ENCODE results near the gene TIRAP.
A peak's percentile ranks its signal among the peaks of the same experiment; 100 is the strongest.
"Not testable (repeated sequence)": the region's sequence is repeated elsewhere in the genome, so short reads cannot be mapped to it uniquely, and the experiment has no call there.

Gene TIRAP

DNA sequence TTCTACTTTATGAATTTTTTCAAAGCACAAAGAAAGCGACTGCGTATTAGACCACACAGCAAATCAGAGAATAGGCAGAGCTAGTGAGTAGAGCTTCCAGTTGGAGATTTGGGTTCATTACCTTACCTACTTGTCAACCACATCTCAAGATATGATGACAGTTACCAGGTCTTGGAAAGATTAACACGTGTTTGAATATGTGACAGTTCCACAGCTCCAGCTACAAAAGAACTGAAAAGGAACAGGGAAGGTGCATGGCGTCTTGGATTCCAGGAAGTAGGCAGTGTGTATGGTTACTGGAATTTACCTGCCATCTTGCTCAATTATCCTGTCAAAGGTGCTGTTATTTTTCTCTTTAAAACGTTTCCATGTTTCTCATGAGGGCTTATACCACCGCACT is 5.3 kb downstream of the TIRAP start:
- DNase-seq: no peak

DNA sequence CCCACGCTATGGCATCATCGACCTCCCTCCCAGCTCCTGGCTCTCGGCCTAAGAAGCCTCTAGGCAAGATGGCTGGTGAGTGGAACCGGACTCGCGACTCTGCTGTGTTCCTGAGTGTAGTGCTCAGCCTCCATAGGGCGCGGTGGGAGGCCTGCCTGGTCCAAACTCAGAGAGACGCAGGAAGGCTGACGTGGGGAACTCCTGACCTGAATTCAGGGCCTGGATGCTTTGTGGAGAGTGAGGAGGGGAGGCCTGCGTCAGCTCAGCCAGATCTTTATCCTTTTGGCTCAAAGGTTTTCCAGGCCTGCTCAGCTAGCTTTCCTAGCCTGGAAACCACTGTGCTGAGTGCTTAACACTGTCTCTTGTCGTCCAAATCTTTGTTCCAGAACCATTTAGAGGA is 8.0 kb downstream of the TIRAP start:
- no peak for DNase-seq

GRCh38 chr11:126293726-126294125 is 10.8 kb downstream of the TIRAP start:
- no peak for DNase-seq

- no peak for DNase-seq
Measured at GRCh38 chr11:126297004-126297403, 14.1 kb downstream of the TIRAP start.

- DNase-seq: peak; percentile 76
Measured at GRCh38 chr11:126303623-126304456, 20.9 kb downstream of the TIRAP start, which contains the start of gene DCPS. Gene DCPS, plus strand, starts transcription at chr11:126304060. Its CDS starts 21 bp downstream, at chr11:126304081.

GRCh38 chr11:126304457-126305075 is 21.7 kb downstream of the TIRAP start:
- no peak for DNase-seq

DNA sequence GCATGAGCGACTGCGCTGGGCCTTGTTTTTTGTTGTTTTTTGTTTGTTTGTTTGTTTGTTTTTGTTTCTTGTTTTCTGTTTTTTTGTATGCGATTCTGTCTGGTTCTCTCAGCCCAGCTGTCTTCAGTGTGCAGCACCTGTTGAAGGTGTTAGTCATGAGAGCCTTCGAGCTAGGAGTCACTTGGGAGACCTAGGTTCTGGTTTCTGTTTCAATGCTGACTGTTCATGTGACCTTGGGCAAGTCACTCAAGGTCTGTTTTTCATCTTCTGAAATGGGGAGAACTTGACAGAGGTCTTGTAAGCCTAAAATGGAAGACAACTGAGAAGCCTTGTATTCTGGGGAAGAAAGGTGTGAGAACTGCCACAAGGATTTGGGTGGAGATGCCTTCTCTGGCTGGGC is 22.8 kb downstream of the TIRAP start:
- no peak for DNase-seq

DNA sequence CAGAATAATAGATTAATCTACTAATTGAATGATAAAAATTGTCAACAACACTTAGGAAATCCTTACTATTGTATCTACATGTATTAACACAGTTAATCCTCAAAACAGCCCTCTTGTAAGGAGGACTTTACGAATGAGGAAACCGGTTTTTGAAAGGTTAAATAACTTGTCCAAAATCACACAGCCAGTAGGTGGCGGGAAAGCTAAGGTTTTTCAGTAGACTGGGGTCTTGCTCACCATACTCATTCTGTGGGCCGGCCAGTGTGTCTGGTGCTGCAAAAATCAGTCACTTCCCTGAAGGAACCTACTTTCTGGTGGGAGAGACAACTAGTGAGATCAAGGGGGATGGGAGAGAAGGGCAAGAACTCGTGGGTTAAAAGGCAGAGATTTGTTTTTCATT is 24.8 kb downstream of the TIRAP start:
- no peak for DNase-seq

- DNase-seq: no peak
Measured at GRCh38 chr11:126308271-126308671, 25.4 kb downstream of the TIRAP start.

- not testable (repeated sequence) for DNase-seq
Measured at GRCh38 chr11:126308771-126309170, 25.9 kb downstream of the TIRAP start.

DNA sequence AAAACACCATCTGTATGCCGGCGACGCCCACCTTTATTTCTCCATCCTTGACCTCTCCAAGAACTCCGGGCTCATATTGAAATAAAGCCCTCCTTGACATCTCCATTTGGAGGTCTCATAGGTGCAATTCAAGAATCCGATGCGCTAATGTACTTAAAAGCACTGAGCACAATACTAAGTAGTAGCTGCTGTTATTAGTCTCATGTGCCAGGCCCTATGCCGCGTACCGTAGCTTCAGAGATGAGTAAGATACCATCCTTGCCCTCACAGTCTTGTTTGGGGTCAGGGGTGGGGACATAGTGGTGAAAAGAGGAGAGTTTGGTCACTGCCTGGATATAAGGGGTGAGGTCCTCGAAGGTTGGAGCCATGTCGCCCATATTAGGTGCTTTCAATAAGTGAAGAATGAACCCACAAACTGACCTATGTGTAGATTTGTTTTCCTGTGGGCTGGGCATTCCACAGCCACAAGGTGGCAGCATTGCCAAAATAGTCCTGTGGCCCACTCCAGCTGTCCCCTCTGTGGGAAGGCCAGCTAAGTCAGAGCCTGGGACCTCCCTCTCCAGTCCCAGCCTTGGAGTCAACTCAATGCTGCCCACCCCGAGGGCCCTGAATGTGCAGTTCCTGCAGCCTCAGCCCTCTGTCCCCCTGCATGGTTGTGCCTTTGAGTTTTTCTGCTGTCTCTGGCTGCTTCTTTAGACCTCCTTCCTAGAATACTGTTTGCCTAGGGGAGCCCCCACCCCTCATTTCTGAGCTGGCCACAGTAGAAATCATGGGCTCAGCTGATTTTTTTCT is 27.5 kb downstream of the TIRAP start:
- DNase-seq: no peak

- no peak for DNase-seq
Measured at GRCh38 chr11:126310992-126311310, 28.1 kb downstream of the TIRAP start.

- DNase-seq: no peak
Measured at GRCh38 chr11:126311401-126312291, 28.8 kb downstream of the TIRAP start.

DNA sequence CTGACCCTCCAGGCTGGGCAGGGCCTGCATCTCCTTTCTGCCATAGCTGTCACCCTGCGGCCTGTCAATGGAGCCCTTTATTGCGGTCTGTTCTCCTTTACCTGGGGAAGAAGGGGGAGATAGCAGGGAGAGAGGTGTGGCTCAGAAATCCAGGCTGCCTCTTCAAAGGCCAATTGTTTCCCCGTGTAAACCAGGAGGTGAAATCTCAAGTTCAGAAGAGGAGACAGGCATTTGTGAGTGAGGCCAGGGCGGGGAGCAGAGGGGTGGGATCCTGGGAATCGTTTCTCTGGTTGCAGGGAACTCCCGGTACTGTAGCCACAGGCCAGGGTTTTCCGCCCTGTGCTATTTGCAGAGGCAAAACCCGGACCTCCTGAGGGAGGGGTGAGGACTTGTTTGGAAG is 30.1 kb downstream of the TIRAP start:
- no peak for DNase-seq

- DNase-seq: no peak
Measured at GRCh38 chr11:126313826-126314225, 30.9 kb downstream of the TIRAP start.

GRCh38 chr11:126317432-126317755 is 34.5 kb downstream of the TIRAP start:
- no peak for DNase-seq

- no peak for DNase-seq
Measured at GRCh38 chr11:126317756-126318573, 35.1 kb downstream of the TIRAP start.

DNA sequence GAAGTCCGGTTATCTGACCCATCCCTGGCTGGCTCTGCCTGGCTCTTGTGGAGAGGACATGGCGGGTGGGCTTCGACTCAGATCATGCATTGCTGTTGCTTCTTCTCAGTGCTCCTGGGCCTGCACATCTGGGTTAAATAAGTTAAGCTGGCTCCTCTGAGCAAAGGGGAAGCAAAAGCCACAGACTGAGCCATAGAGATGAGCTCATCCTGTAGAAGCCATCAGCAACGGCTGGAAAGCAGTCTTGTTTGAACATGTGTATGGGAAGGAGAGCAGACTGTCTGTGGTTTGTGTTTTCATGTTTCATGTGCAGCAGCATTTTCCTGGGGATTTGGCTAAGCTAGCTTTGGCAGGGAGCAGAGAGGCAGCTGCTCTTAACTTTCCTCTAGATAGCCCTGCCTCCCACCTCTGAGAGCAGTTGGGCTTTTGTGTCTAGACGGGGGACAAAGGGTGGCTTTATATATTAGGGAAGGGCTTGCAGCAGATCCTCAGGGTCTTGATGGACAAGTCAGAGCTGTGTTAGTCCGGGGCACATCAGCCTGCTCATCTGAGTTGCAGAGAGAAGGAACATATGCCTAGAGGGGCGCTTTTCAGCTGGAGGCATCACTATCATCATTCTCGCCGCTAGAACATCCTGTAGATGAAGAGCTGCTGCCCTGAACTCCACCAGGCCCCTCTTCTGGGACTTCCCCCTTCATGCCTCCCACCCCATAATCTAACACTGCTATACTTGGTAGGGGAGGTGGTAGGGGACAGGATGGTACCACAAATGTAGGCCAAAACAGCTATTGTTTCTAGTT is 35.9 kb downstream of the TIRAP start:
- DNase-seq: no peak

DNA sequence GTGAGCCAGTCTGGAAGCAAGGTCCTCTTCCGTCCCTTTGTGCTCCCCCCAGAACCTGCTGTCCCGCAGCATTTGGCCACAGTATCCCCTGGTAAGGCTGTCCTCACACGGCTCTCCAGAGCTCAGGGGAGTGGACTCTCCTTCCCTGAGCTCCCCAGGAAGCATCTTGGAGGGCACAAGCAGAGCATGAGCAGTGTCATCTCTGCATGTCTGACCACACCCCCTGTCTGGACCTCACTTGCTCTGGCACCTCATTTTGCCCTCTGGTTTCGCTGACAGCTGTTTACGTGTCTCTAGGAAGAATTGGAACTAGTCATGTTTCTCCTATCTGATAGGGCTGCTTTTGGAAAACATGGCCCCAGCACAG is 36.5 kb downstream of the TIRAP start:
- DNase-seq: no peak

- no peak for DNase-seq
Measured at GRCh38 chr11:126322996-126323395, 40.1 kb downstream of the TIRAP start.

Measured in activated gamma-delta T cell (primary cell).